8988T (cell line): ENCODE measurements around the gene PLAAT4.
"Not testable (repeated sequence)": the region's sequence is repeated elsewhere in the genome, so short reads cannot be mapped to it uniquely, and the experiment has no call there.

Source experiments
- DNase-seq: peaks from one replicate; pipeline ENCODE4 v3.0.0; 2011

The PLAAT4 gene

DNA sequence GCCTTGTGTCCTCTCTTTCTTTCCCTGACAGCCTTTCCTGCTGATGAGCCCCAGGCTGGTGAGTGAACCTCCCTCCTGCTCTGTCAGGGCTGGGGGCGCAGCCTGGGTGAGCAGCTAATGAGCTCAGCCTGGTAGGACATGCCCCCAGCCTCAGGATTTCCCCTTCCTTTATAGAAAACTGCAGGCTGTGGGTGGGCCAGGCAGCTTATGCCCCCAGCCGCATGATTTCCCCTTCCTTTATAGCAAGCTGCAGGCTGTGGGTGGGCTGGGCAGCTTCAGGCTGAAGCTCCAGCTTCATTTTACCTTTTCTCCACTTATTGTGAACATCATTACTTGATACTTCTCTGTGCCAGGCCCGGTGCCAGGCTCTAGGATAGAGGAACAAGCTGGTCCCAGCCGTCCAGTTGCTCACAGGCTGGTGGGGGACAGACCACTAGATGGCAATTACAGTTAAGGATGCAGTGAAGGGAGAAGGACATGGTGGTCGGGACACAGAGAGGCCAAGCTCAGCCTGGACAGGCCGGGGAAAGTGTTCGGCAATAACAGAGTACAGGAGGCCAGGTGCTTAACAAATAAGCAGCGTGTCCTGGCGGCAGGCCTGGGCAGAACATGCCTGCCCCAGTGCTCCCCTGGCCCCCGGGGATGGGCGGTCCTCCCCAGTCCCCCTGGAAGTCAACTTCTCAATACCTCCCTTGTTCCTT, 25.4 kb upstream of the PLAAT4 start:
- no peak for DNase-seq

- DNase-seq = no peak
Observed at GRCh38 chr11:63512816-63513215, 23.8 kb upstream of the PLAAT4 start.

DNA sequence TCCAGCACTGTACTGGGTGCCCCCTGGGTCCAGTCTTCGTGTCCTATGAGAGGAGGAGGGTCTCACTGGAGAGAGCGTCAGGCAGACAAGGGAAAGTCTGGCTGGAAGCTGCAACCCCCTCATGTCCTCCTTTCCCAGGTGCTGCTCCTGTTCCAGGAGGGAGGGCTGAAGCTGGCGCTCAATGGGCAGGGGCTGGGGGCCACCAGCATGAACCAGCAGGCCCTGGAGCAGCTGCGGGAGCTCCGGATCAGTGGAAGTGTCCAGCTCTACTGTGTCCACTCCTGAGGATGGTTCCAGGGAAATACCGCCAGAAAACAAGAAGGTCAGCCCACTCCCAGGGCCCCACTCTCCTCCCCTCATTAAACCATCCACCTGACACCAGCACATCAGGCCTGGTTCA, 20.5 kb upstream of the PLAAT4 start:
- no peak for DNase-seq

DNA sequence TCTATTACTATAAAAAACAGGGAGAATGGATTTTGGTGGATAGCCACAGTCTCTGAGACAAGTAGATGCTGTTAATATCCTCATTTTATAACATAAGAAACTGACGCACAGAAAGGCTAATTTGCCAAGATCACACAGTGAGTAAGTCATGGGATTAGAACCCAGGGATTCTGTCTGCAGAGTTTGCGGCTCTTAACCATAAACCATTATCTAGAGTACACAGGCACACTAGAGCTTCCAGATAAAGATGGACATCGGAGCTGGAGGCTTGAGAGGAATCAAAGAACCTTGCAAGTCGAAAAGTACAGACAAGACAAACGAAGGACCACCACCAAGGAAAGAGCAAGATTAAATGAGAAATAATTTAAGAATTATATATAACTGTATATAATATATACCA, 19.5 kb upstream of the PLAAT4 start:
- DNase-seq = no peak

GRCh38 chr11:63518548-63518947, 18.1 kb upstream of the PLAAT4 start:
- no peak for DNase-seq

DNA sequence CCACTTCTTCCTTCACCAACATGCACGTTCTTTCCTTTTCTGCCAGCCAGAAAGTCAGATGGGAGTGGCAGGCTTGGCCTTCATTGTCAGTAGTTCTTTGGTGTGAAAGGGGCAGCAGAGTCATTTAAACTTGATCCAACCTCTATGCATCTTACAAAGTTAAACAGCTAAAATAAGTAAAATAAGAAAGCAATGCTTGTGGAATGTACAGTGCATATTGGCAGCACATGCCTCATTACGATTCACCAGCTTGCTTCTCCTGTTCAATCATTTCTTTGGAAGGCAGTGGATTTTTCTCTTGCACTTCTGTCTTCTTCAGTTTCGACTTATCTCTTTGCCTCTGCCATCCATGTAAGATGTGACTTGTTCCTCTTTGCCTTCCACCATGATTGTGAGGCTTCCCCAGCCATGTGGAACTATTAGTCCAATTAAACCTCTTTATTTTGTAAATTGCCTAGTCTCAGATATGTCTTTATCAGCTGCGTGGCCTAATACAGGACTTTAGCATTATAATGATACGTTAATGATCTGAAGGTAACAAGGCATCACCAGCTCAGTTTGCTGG, 15.9 kb upstream of the PLAAT4 start:
- no peak for DNase-seq

DNA sequence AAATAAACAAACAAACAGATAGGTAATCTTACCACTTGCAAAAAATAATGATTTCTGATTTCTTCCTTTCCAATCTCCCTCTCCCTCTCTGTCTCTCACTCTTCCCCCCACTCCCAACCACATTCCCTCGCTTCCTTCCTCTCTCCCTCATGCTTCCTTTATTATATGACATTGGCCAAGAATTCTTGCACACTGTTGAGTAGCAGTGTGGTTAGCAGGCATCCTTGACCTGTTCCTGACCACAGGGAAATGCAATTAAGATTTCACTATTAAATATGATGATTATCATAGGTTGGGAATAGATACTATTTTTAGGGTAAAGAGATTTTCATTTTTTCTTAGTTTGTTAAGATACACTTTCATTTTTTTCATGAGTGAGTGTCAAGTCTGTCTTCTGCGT, 14.7 kb upstream of the PLAAT4 start:
- no peak for DNase-seq

DNA sequence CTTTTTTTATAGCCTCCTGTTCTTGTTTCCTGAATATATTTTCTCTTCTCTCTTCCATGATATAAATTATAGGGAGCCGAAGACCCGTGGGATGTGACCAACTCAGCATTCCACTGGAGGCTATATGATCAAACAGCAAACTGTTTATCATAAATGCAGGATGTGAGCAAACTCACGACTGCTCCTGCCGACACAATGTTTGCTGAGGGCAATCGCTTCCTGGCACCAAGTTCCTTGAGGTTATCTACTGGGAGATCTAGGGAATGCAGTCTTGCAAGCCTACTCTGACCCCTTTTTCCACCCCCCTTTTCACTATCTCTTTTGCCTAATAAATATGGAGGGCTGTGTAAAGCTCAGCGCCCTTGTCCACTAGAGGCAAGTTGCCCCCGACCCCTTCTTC, 13.5 kb upstream of the PLAAT4 start:
- DNase-seq = no peak

- DNase-seq = no peak
Observed at GRCh38 chr11:63527667-63528066, 8.9 kb upstream of the PLAAT4 start.

GRCh38 chr11:63528156-63528555, 8.5 kb upstream of the PLAAT4 start:
- not testable (repeated sequence) for DNase-seq

GRCh38 chr11:63528729-63529278, 7.8 kb upstream of the PLAAT4 start:
- DNase-seq = not testable (repeated sequence)

DNA sequence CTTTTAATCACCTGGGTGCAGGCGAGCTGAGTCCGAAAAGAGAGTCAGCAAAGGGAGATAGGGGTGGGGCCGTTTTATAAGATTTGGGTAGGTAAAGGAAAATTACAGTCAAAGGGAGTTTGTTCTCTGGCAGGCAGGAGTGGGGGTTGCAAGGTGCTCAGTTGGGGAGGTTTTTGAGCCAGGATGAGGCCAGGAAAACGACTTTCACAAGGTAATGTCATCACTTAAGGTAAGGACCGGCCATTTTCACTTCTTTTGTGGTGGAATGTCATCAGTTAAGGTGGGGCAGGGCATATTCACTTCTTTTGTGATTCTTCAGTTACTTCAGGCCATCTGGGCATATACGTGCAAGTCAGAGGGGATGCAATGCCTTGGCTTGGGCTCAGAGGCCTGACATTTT, 7.2 kb upstream of the PLAAT4 start:
- not testable (repeated sequence) for DNase-seq

DNA sequence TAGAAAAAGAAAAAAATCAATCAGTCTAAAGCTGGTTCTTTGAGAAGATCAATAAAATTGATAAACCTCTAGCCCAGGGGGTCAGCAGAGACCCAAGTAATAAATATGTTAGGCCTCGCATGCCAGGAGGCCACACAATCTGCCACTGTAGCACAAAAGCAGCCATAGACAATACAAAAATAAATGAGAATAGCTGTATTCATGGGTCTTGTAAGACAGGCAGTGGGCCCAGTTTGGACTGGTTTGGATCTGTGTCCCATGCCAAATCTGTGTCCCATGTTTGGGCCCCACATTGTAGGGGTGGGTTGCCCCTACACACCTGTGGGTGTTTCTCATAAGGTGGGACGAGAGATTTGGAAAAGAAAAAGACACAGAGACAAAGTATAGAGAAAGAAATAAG, 6.6 kb upstream of the PLAAT4 start:
- no peak for DNase-seq

- DNase-seq = not testable (repeated sequence)
Observed at GRCh38 chr11:63531074-63531792, 5.4 kb upstream of the PLAAT4 start.

DNA sequence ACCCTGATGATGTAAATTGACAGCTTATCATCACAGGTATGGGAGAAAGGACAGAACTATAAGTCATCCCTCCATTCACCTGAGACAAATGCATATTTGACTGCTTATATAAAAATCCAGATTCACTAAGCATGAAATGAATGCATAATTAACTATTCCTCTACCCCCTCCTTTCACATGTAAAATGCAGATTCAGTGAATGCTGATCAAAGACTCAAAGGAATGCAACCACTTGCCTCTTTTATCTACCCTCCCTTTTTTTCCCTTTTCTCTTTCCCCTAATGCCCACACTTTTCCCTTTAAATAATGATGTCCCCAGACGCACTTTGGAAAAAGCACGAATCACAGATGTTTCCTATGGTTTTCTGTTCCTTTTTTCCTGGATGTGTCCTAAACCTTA, 4.5 kb upstream of the PLAAT4 start:
- DNase-seq = no peak

DNA sequence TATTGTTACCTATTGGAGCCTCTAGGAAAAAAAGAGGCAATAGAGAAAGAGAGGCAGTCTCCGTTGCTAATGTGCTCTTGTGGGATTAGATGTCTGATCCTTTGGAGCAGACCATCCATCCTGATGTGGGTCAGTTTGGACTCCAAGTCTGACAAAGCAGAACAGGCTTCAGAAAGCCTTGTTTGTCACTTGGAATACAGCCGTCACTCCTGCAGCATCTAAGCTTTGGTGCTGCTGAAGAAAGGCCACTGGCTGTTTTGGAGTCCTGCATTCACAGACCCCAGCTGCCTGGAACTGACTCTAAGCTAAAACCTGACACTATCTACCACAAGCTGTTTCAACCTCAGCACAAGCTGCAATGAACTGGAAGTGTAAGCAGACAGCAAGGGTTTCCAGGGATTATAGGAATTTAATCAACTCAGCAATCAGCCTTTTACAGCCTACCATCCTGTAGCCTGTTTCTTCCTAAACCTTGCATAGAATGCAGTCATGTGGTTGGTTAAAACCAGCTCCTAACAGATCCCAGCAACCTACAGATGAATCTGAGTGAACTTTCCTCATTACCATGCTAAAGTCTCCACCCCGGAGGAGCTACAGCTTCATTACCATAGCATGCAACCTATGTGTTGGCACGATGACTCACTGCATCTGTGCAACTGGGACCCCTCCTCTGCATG, 3.7 kb upstream of the PLAAT4 start:
- no peak for DNase-seq

- DNase-seq = no peak
Observed at GRCh38 chr11:63534076-63534475, 2.5 kb upstream of the PLAAT4 start.

- no peak for DNase-seq
Observed at GRCh38 chr11:63534895-63535461, 1.6 kb upstream of the PLAAT4 start.

DNA sequence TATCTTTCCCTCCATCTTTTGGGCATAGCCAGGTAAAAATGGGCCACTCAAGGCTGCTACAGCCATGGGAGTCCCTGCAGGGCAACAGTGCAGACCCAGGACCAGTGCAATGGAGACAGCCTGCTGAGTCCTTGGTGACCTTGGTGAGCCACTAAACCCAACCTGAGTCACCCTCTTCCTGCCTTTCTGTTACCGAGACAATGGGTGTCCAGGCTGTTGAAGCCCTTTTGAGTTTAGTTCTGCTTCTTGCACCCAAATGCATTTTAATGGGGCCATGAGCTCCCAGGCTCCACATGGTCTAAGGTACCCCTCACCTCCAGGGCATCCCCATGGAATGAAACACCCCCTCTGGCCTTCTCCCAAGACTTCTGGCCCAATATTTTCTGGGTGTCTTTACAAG, 874 bp upstream of the PLAAT4 start:
- DNase-seq = no peak

GRCh38 chr11:63537293-63538101, 889 bp downstream of the PLAAT4 start:
- no peak for DNase-seq

GRCh38 chr11:63542506-63542905, 5.9 kb downstream of the PLAAT4 start:
- DNase-seq = not testable (repeated sequence)

GRCh38 chr11:63543711-63544110, 7.1 kb downstream of the PLAAT4 start:
- no peak for DNase-seq
